GM21723 (cell line): ENCODE data around the gene KLHL18.
"Not testable (repeated sequence)": the region's sequence is repeated elsewhere in the genome, so short reads cannot be mapped to it uniquely, and the experiment has no call there.

Experiments
- ATAC-seq: cut with Tn5 transposase; IDR thresholded peaks from one replicate; pipeline ENCODE4 v1.9.1; 2021; ENCODE audit warnings: mild to moderate bottlenecking, moderate library complexity; ENCODE audit not compliant: unreplicated experiment

Gene KLHL18

GRCh38 chr3:47282424-47283192 is at the start of gene KLHL18, which contains the start of gene KIF9:
Gene KLHL18 (plus strand): TSS chr3:47282944. CDS start chr3:47282966, 22 bp downstream.
Gene KIF9 (minus strand): TSS chr3:47282799. CDS start chr3:47277374, 5,425 bp downstream.
- ATAC-seq = peak; percentile 83

- no peak for ATAC-seq
Observed at GRCh38 chr3:47238017-47238416, 44.7 kb upstream of the KLHL18 start.

- ATAC-seq = no peak
Observed at GRCh38 chr3:47239929-47240328, 42.8 kb upstream of the KLHL18 start.

GRCh38 chr3:47243419-47244147 is 39.2 kb upstream of the KLHL18 start:
- ATAC-seq = no peak

- no peak for ATAC-seq
Observed at GRCh38 chr3:47244531-47245100, 38.1 kb upstream of the KLHL18 start.

GRCh38 chr3:47245271-47245670 is 37.5 kb upstream of the KLHL18 start:
- no peak for ATAC-seq

- ATAC-seq = no peak
Observed at GRCh38 chr3:47247131-47248064, 35.3 kb upstream of the KLHL18 start.

GRCh38 chr3:47250309-47251060 is 32.3 kb upstream of the KLHL18 start:
- no peak for ATAC-seq

GRCh38 chr3:47251085-47251484 is 31.7 kb upstream of the KLHL18 start:
- not testable (repeated sequence) for ATAC-seq

- no peak for ATAC-seq
Observed at GRCh38 chr3:47251689-47252088, 31.1 kb upstream of the KLHL18 start.

- ATAC-seq = not testable (repeated sequence)
Observed at GRCh38 chr3:47256331-47256730, 26.4 kb upstream of the KLHL18 start.

- no peak for ATAC-seq
Observed at GRCh38 chr3:47259114-47259513, 23.6 kb upstream of the KLHL18 start.

- ATAC-seq = no peak
Observed at GRCh38 chr3:47260605-47261004, 22.1 kb upstream of the KLHL18 start.

- no peak for ATAC-seq
Observed at GRCh38 chr3:47261301-47261700, 21.4 kb upstream of the KLHL18 start.

- no peak for ATAC-seq
Observed at GRCh38 chr3:47265008-47265407, 17.7 kb upstream of the KLHL18 start.

GRCh38 chr3:47265725-47266428 is 16.9 kb upstream of the KLHL18 start:
- no peak for ATAC-seq

GRCh38 chr3:47266709-47267489 is 15.8 kb upstream of the KLHL18 start:
- peak; percentile 71 for ATAC-seq

- ATAC-seq = no peak
Observed at GRCh38 chr3:47267490-47267824, 15.3 kb upstream of the KLHL18 start.

- no peak for ATAC-seq
Observed at GRCh38 chr3:47270526-47270925, 12.2 kb upstream of the KLHL18 start.
